Thoracic aorta (tissue), 2 donors: Measurements from ENCODE around the gene EGFL7. TPM values are rescaled to one million over a fixed set of nuclear protein-coding genes. Genes with fewer than 3 reads are reported as not detected.

ENCODE experiments used
- ATAC-seq: fragments of 150-250 bp; one replicate; pipeline ENCODE4 v1.8.0; 2017; ENCODE audit warnings: low read depth; ENCODE audit not compliant: insufficient number of reproducible peaks, low FRiP score
- DNase-seq: peaks from one replicate; pipeline ENCODE4 v3.0.0-alpha.2; 2020; ENCODE audit warnings: low spot score
- H3K27ac ChIP-seq, 2 donors: fragments of 200-600 bp; sonication (generic); 1 replicate in 1 of 2; 2 replicates in 1 of 2; pipeline ENCODE4 v1.5.1; 2016; ENCODE audit warnings: mild to moderate bottlenecking in 2 of 2, moderate library complexity in 2 of 2
- H3K27me3 ChIP-seq: fragments of 200-600 bp; sonication (generic); replicated peaks from 2 replicates; pipeline ENCODE4 v1.6.0; 2016; ENCODE audit warnings: mild to moderate bottlenecking; ENCODE audit not compliant: insufficient read depth
- H3K36me3 ChIP-seq: fragments of 200-600 bp; sonication (generic); one replicate; pipeline ENCODE4 v1.5.1; 2016
- H3K4me1 ChIP-seq, 2 donors: fragments of 200-600 bp; sonication (generic); 1 replicate in 1 of 2; 2 replicates in 1 of 2; pipeline versions ENCODE4 v1.5.1 to v1.6.0; 2016; ENCODE audit warnings: low read depth in 2 of 2, mild to moderate bottlenecking in 1 of 2; ENCODE audit not compliant: control insufficient read depth in 1 of 2
- H3K4me3 ChIP-seq: fragments of 200-600 bp; sonication (generic); 2 replicates; pipeline ENCODE4 v1.5.1; 2016; ENCODE audit warnings: mild to moderate bottlenecking
- H3K9me3 ChIP-seq: fragments of 200-600 bp; sonication (generic); 2 replicates; pipeline ENCODE4 v1.5.1; 2016
- total RNA-seq, 2 donors: library from RNA; depleted of rRNA; stranded (reverse); fragments of >200 nt; gene quantifications; one replicate each; pipeline versions ENCODE4 v1.1.0 to v1.2.3, GENCODE V29; 2016
- TF ChIP-seq, protein P1 (sequence below): fragments of 200-600 bp; sonication (generic); IDR thresholded peaks from one replicate; pipeline ENCODE4 v1.5.1; 2019; ENCODE audit warnings: antibody characterized with exemption

EGFL7 gene
- total RNA-seq, 2 donors from 2014 or later, result 42.0 to 56.5 TPM

DNA sequence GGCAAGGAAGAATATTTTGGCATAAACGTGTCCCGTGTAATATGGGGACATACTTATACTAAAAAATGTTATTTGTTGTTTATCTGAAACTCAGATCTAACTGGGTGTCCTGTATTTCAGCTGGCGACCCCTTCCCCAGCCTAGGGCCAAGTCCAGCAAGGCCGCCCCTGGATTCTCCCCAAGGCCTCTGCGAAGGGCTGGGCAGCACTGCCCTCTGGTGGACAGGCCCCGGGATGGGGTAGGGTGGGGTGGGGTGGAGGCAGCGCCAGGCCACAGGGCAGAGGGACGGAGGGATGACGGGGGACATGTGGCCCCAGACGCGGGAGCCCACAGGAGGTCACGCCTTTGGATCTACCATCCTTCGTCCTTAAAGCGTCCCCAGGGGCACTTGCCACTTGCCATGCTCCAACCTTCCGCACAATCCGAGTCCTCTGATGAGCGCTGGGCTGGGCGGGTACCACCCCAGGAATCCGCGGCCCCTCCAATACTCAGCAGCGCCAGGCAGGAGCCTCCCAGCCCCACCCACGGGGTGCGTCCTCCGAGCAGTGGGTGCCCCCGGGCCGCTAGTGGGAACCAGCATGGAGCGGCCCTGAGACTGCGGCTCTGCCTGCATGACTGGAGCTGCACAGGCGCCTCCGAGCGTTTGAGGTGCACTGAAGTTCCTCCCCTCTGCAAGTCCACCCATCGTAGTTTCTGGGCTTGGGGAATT lies 31.6 kb downstream of the EGFL7 start:
- Histone ChIP-seq H3K36me3 (no peaks in the 10 kb centered on the region), H3K4me3 (no peak overlapping the region), H3K4me1 (peaks cover 0 to 9% of the 10 kb centered on the region in 2 donors), H3K9me3 (no peaks in the 10 kb centered on the region), H3K27ac (no peak overlapping the region), H3K27me3 (no peaks in the 10 kb centered on the region)
- TF ChIP-seq, protein P1, sequence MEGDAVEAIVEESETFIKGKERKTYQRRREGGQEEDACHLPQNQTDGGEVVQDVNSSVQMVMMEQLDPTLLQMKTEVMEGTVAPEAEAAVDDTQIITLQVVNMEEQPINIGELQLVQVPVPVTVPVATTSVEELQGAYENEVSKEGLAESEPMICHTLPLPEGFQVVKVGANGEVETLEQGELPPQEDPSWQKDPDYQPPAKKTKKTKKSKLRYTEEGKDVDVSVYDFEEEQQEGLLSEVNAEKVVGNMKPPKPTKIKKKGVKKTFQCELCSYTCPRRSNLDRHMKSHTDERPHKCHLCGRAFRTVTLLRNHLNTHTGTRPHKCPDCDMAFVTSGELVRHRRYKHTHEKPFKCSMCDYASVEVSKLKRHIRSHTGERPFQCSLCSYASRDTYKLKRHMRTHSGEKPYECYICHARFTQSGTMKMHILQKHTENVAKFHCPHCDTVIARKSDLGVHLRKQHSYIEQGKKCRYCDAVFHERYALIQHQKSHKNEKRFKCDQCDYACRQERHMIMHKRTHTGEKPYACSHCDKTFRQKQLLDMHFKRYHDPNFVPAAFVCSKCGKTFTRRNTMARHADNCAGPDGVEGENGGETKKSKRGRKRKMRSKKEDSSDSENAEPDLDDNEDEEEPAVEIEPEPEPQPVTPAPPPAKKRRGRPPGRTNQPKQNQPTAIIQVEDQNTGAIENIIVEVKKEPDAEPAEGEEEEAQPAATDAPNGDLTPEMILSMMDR, result peak; percentile 27
- no peak for ATAC-seq
- no peak for DNase-seq

DNA sequence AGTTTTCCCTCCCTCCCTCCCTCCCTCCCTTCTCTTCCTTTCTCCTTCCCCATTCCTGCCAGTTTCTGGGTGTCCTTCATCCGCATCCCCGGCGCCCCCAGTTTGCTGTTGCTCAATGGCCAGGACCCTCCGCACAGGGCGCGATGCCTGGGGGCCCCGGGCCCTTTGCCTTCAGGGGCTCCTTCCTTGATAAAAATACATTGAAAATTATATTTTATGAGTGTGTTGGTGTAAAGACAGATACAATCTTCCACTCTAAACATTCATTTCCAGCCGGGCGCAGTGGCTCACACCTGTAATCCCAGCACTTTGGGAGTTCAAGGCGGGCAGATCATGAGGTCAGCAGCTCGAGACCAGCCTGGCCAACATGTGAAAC lies 32.1 kb downstream of the EGFL7 start:
- ATAC-seq (no peak), DNase-seq (no peak)
- Histone ChIP-seq H3K27me3 (no peaks in the 10 kb centered on the region), H3K4me3 (no peak overlapping the region), H3K36me3 (no peaks in the 10 kb centered on the region), H3K27ac (no peak overlapping the region), H3K4me1 (peaks cover 0 to 9% of the 10 kb centered on the region in 2 donors), H3K9me3 (no peaks in the 10 kb centered on the region)
- TF ChIP-seq, protein P1, result no peak

DNA sequence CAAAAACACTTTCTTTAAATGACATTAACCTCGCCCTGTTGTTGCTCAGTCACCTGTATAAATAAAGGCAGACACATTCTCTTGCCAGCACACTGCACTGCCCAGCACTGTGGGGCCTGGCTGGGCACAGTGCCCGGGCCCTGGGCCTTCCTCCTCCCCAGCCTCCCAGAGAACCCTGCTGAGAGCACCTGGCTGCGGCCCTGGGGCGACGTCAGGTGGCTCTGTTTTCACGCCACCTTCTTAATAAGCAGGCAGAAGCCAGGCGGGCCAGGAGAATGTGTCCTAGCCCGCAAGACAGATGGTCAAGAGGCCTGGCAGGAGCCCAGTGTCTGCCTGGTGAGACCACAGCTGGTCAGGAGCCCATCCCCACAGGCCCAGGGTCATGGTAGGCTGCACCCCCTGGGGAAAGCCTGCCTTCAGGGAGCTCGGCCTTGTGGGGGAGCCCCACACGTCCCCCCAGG lies 32.7 kb downstream of the EGFL7 start:
- H3K36me3 ChIP-seq, result no peaks in the 10 kb centered on the region
- DNase-seq (no peak), ATAC-seq (no peak)
- TF ChIP-seq, protein P1, result no peak
- H3K27ac ChIP-seq, result no peak overlapping the region
- H3K9me3 ChIP-seq, result no peaks in the 10 kb centered on the region
- peaks cover 0 to 4% of the 10 kb centered on the region in 2 donors for H3K4me1 ChIP-seq
- H3K27me3 ChIP-seq, result no peaks in the 10 kb centered on the region
- H3K4me3 ChIP-seq, result no peak overlapping the region

DNA sequence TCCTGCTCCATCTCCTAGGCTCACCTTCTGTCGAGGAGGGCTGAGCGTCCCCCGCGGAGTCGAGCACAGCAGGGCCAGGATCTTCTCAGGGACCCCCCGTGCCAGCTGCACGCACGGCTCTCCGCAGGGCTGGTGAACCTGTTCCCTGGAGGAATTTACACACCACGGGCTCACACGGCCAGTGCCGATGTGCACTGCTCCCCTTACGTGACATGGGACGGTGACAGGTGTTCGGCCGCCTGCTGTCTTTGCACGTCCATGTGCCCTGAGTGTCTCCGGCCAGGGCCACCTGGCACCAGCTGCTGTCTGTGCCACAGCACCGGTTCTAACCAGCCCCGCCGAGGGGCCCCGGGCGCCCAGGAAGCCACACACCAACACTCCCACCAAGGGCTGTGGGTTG lies 33.2 kb downstream of the EGFL7 start:
- no peaks in the 10 kb centered on the region for H3K4me1 ChIP-seq
- H3K27ac ChIP-seq, result no peak overlapping the region
- H3K4me3 ChIP-seq, result no peak overlapping the region
- TF ChIP-seq, protein P1, result no peak
- H3K9me3 ChIP-seq, result no peaks in the 10 kb centered on the region
- H3K27me3 ChIP-seq, result no peaks in the 10 kb centered on the region
- DNase-seq (no peak), ATAC-seq (no peak)
- H3K36me3 ChIP-seq, result no peaks in the 10 kb centered on the region

DNA sequence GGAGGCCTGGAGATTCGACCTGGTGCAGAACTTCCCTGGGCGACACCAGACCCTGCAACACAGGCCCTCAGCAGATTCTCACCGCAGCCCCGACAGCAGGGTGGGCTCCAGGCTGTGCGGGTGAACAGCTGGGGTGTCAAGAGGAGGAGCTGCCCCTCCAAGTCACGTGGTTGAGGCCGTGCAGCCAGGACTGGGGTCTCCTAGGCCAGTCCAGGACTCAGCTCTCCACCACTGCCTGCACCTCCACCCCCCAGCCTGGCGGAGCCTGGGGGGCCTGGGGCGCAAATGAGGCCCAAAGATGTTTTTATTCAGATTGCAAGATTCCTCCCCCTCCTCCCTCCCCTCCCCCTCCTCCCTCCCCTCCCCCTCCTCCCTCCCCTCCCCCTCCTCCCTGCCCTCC lies 33.8 kb downstream of the EGFL7 start:
- H3K27me3 ChIP-seq, result no peaks in the 10 kb centered on the region
- no peaks in the 10 kb centered on the region for H3K36me3 ChIP-seq
- no peaks in the 10 kb centered on the region for H3K9me3 ChIP-seq
- TF ChIP-seq, protein P1, result no peak
- no peak for DNase-seq
- H3K27ac ChIP-seq, result no peak overlapping the region
- no peak overlapping the region for H3K4me3 ChIP-seq
- no peak for ATAC-seq
- no peaks in the 10 kb centered on the region for H3K4me1 ChIP-seq
